Smooth muscle cell of the brain vasculature (primary cell): Measurements from ENCODE around the gene SLC2A3.
"Not testable (repeated sequence)": the region's sequence is repeated elsewhere in the genome, so short reads cannot be mapped to it uniquely, and the experiment has no call there.

ENCODE experiments used
- DNase-seq: peaks from one replicate; pipeline ENCODE4 v3.0.0-alpha.2; 2012; ENCODE audit warnings: low read depth, low spot score

SLC2A3 gene

GRCh38 chr12:7951671-7952070 lies 15.7 kb upstream of the SLC2A3 start:
- DNase-seq, result no peak

GRCh38 chr12:7950230-7950943 lies 14.4 kb upstream of the SLC2A3 start:
- not testable (repeated sequence) for DNase-seq

- no peak for DNase-seq
Observed at GRCh38 chr12:7948589-7949260, 12.7 kb upstream of the SLC2A3 start.

DNA sequence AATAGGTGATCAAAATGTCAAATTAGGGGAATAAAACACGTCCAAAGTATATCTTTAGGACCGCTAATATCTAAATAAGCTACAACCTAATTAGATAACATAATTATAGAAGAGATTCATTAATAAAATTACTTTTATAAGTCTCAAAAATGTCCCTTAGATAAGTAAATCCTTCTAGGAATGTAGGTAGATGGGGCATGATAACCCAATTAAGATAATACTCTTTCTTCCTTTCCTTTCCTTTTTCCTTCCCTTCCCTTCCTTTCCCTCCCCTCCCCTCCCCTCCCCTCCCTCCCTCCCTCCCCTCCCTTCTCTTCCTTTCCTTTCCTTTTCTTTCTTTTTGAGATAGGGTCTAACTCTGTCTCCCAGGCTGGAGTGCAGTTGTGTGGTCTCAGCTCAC lies 11.0 kb upstream of the SLC2A3 start:
- DNase-seq, result no peak

- not testable (repeated sequence) for DNase-seq
Observed at GRCh38 chr12:7944760-7945159, 8.8 kb upstream of the SLC2A3 start.

DNA sequence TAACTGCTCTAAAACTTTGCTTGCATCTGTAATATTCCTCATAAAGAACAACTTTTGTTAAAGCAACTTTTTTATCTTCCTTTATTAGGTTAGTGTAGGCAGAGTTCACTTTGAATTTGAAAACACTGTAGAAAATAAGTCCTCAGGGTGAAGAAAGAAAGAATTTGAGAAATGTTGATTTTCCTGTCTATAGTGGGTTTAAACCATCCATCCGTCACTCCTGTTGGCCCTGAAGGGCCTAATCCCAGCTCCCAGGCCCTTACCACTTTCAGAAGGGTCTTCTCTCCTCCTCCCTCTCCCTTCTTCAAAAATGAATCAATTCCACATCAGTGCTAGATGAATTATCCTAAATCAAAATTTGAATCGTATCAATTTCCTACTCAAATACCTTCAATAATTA lies 4.9 kb upstream of the SLC2A3 start:
- no peak for DNase-seq

GRCh38 chr12:7937833-7938506 lies 2.0 kb upstream of the SLC2A3 start:
- DNase-seq, result no peak

DNA sequence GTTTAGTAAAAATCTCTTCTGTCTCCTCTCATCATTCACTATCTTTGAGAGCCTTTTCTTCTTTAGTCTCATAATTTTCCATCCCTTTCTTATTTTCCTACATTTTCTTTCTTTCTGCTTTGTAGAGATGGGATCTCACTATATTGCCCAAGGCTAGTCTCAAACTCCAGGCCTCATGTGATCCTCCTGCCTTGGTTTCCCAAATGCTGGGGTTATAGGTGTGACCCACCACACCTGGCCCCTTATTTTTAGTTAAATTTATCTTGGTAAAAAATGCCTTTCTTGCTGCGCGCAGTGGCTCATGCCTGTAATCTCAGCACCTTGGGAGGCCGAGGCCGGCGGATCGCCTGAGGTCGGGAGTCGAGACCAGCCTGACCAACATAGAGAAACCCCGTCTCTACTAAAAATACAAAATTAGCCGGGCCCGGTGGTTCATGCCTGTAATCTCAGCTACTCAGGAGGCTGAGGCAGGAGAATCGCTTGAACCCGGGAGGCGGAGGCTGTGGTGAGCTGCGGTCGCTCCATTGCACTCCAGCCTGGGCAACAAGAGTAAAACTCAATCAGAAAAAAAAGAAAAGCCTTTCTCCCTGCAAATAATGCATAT lies 996 bp downstream of the SLC2A3 start:
- DNase-seq, result no peak

DNA sequence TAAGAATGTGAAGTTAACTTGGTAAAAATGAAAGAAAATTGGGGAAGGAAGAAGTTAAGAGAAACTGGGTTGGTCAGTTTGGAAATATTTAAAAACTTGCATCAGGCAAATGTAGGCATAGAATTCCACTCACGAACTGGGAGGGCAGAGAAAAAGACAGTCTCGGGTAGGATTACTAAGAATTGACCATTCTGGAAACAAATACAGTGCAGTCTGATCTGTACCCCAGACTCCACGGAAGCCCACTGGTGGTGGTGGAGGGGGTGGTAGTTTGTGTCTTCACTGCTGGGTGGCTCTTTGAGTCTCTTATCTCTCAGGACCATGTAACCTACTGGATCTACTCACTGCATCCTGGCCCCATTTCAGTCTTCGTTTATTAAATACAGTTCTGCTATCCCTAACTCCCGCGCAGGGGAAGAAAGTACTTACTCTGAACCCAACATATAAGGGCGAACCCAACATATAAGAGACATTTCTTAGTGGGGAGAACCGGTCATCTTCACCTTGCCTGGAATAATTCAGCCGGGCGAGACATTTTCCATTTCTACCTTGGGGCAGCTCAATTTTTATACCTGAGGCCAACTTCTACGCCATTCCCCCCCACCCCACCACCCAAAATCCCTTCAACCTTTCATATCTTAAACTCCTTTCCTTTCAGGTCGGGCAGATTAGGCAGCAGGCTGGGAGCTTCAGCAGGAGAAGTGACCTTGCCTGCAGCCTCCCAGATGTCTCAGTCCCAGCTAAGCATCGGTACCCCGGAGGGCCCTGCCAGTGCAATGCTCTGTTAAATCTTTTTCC lies 1.7 kb downstream of the SLC2A3 start:
- DNase-seq, result no peak

DNA sequence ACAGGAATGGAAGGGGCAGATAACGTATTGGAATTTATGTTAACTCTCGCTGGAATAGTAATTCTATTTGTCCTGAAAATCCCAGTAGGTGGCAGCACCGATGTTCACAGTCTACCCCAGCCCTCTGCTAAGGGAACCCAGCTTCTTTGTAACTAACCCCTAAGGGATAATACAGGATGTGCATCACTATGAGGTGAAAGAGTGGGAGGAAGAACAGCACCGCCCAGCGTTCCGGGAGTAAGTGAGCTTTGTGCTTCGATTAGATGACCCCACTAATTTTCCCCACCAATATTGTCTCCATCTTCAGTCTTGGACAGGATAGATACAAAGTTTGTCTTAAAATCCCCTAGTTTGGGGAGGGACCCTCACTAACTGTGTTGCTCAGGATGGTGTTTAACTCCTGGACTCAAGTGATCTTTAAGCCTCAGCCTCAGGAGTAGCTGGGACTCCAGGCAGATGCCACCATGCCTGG lies 2.7 kb downstream of the SLC2A3 start:
- peak; percentile 88 for DNase-seq

- DNase-seq, result not testable (repeated sequence)
Observed at GRCh38 chr12:7932599-7933240, 3.3 kb downstream of the SLC2A3 start.

DNA sequence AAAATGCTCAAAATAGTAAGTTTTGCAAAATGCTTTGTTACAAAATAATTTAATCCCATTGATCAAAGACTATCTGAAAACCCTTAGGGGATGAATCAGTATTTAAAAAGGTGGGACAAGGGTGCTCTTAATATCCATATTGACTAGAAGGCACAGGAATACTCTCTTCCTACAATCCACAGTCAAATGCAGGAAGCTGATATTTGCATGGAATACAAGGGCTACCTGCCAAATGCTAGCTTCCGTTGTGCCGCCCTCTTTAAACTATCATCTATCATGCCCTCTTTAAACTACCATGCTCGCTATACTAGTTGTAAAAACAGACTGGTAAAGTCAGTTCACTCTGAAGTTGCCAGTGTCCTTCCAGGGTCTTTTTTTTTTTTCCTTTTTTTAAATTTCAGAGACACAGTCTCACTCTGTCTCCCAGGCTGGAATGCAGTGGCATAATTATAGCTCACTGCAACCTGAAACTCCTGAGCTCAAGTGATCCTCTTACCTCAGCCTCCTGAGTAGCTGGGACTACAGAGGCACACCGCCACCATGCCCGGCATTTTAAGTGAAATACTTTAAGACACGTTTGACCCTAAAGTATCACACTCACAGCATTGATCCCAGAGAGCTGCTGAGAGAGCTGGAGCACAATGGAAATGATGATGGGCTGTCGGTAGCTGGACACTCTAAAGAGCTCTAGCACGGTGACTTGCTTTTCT lies 6.7 kb downstream of the SLC2A3 start:
- DNase-seq, result no peak

- no peak for DNase-seq
Observed at GRCh38 chr12:7927470-7927869, 8.5 kb downstream of the SLC2A3 start.

GRCh38 chr12:7926068-7926666 lies 9.8 kb downstream of the SLC2A3 start:
- not testable (repeated sequence) for DNase-seq

DNA sequence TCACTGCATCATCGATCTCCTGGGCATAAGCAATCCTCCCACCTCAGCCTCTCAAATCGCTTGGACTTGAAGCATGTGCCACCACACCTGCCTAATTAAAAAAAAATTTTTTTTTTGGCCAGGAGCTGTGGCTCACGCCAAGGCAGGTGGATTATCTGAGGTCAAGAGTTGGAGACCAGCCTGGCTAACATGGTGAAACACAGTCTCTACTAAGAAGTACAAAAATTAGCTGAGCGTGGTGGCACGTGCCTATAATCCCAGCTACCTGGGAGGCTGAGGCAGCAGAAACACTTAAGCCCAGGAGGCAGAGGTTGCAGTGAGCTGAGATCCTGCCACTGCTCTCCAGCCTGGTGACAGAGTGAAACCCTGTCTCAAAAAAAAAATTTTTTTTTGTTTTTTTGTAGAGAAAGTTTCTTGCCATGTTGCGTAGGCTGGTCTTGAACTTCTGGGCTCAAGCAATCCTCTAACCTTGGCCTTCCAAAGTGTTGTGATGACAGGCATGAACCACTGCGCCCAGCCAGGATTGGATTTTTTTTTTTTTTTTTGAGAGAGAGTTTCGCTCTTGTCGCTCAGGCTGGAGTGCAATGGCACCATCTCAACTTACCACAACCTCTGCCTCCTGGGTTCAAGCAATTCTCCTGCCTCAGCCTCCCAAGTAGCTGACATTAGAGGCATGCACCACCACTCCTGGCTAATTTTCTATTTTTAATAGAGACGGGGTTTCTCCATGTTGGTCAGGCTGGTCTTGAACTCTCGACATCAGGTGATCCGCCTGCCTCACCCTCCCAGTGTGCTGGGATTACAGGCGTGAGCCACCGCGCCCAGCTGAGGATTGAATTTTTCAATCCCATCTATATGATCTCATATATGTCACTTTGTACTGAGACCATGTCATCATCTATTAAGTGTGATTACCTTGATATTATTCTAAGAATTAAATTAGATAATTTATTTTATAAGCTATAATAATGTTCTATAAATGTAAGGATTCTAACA lies 12.4 kb downstream of the SLC2A3 start:
- DNase-seq, result no peak

DNA sequence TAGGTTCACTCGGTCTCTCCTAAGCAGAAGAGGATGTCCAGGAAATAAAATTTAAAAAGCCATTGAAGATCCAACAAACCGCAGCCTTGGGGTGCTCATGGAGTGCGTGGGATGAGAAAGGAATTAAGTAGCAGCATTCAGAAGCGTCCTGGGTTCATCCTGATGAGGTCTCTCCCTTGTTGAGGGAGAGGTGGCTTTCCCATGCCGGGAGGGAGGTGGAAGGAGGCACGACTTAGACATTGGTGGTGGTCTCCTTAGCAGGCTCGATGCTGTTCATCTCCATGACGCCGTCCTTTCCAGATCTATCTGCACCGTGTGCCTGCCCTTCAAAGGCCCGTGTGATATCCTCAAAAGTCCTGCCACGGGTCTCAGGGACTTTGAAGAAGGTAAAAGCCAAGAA lies 14.8 kb downstream of the SLC2A3 start:
- DNase-seq, result not testable (repeated sequence)

DNA sequence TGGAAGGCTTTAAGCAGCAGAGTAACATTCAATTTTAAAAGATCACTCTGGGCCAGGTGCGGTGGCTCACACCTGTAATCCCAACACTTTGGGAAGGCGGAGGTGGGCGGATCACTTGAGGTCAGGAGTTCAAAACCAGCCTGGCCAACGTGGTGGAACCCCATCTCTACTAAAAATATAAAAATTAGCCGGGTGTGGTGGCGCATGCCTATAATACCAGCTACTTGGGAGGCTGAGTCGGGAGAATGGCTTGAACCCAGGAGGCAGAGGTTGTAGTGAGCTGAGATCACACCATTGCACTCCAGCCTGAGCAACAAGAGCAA lies 17.8 kb downstream of the SLC2A3 start:
- DNase-seq, result not testable (repeated sequence)

GRCh38 chr12:7917392-7918267 lies 18.4 kb downstream of the SLC2A3 start:
- no peak for DNase-seq
